Adrenal gland (tissue), 12 donors: ENCODE results near the gene NKAIN2. TPM values are rescaled to one million over a fixed set of nuclear protein-coding genes. Genes with fewer than 3 reads are reported as not detected.

Experiments used
- DNase-seq, 7 donors: peaks; one replicate each; pipeline ENCODE4 v3.0.0-alpha.2; 2019 to 2020
- H3K27ac ChIP-seq, 5 donors: fragments of 200-600 bp; sonication (generic) in 4 of 5; 1 replicate in 3 of 5; 2 replicates in 2 of 5; pipeline versions ENCODE4 v1.5.1 to v1.8.0; 2016 to 2020; ENCODE audit warnings: mild to moderate bottlenecking in 1 of 5
- H3K27me3 ChIP-seq: fragments of 200-600 bp; 2 replicates; pipeline ENCODE4 v1.8.0; 2021
- H3K36me3 ChIP-seq, 2 donors: fragments of 200-600 bp; replicated peaks in 1 of 2; 1 replicate in 1 of 2; 2 replicates in 1 of 2; pipeline versions ENCODE4 v1.5.1 to v1.8.0; 2018 to 2022
- H3K4me1 ChIP-seq, 2 donors: fragments of 200-600 bp; replicated peaks in 1 of 2; 1 replicate in 1 of 2; 2 replicates in 1 of 2; pipeline versions ENCODE4 v1.5.1 to v1.8.0; 2018 to 2021
- H3K4me3 ChIP-seq, 4 donors: fragments of 200-600 bp; sonication (generic) in 3 of 4; one replicate each; pipeline ENCODE4 v1.5.1; 2016 to 2018
- H3K9me3 ChIP-seq, 3 donors: fragments of 200-600 bp; sonication (generic) in 1 of 3; replicated peaks in 1 of 3; 1 replicate in 2 of 3; 2 replicates in 1 of 3; pipeline versions ENCODE4 v1.5.1 to v1.8.0; 2016 to 2021
- CTCF ChIP-seq, 6 experiments: fragments of 450-650 bp in 4 of 6; fragments of 200-600 bp in 2 of 6; sonication (generic) in 1 of 6; IDR thresholded peaks; 1 replicate in 5 of 6; 2 replicates in 1 of 6; pipeline versions ENCODE4 v1.5.1 to v1.8.0; 2016 to 2021; ENCODE audit warnings: antibody characterized with exemption in 6 of 6, mild to moderate bottlenecking in 2 of 6, moderate library complexity in 1 of 6
- POLR2A ChIP-seq, 2 donors: fragments of 450-650 bp; IDR thresholded peaks; one replicate each; pipeline ENCODE4 v1.6.1; 2017; ENCODE audit warnings: antibody characterized with exemption in 2 of 2, mild to moderate bottlenecking in 2 of 2, moderate library complexity in 1 of 2
- WGBS, 4 donors: extraction: QIAGEN DNeasy Blood & Tissue Kit in 2 of 4; methylation state at CpG; one replicate each; pipeline versions ENCODE4 v1.1.5 to v1.1.7; 2013 to 2017; 5-methylcytosine and 5-hydroxymethylcytosine counted together
- intact Hi-C, 2 donors: fragments of 100-400 bp; cut with DNase I; formaldehyde crosslinking; loops; one replicate each; pipeline versions ENCODE4 v1.14.1 to v1.15.0; 2022 to 2023
- polyA plus RNA-seq, 3 donors: library from polyadenylated mRNA; stranded (reverse); fragments of 200-250 nt in 2 of 3; fragments of 350-450 nt in 1 of 3; fragmentation: Illumina TruSeq in 1 of 3; extraction: RNeasy Lipid Tissue Mini Kit (QIAGEN cat#74804) in 1 of 3; gene quantifications; one replicate each; pipeline ENCODE4 v1.2.3, GENCODE V29; 2013 to 2014
- total RNA-seq, 9 donors: library from RNA; depleted of rRNA in 4 of 9; stranded (reverse); fragments of >200 nt in 4 of 9; fragments of 120-200 nt in 1 of 9; fragmentation: NEBNext Ultra II Directional in 1 of 9; extraction: Animal tissue kit (Norgen Biotek cat#: 25700) in 1 of 9; gene quantifications; one replicate each; pipeline versions ENCODE4 v1.1.0 to v1.2.4, GENCODE V29; 2013 to 2023
- donor health status: healthy with polysubstance abuse.
- donor health status: Bipolar disorder and iron deficiency.
- donor health status: DM: yes; HTN: yes; CAD: no.
- donor health status: DM: no; HTN: no; CAD: no.
- donor health status: DM: no; HTN: no; CAD: no.
- donor health status: DM: yes; HTN: yes; CAD: no.

Gene NKAIN2
- total and polyA plus RNA-seq, 12 donors: under 0.01 to 0.61 (median 0.23) TPM; not detected in 3

GRCh38 chr6:124223611-124224345 is 420.1 kb downstream of the NKAIN2 start:
- intact Hi-C loops: no loop called here
- Histone ChIP-seq H3K4me3 (no peak overlapping the region), H3K4me1 (no peaks in the 10 kb centered on the region), H3K36me3 (no peaks in the 10 kb centered on the region), H3K27ac (no peak overlapping the region), H3K9me3 (no peaks in the 10 kb centered on the region), H3K27me3 (no peaks in the 10 kb centered on the region)
- DNase-seq: no peak
- TF ChIP-seq POLR2A (IDR thresholded peaks at IDR 0.05) (no peak), CTCF (IDR thresholded peaks at IDR 0.05) (no peak)
- WGBS, 4 donors: 75 to 88% (median 80%) methylated on average over 3 of the region's 3 CpGs

GRCh38 chr6:124226396-124226795 is 422.7 kb downstream of the NKAIN2 start:
- TF ChIP-seq POLR2A (IDR thresholded peaks at IDR 0.05) (no peak), CTCF (IDR thresholded peaks at IDR 0.05) (no peak)
- Histone ChIP-seq H3K27ac (no peak overlapping the region), H3K4me3 (no peak overlapping the region), H3K9me3 (no peaks in the 10 kb centered on the region), H3K27me3 (no peaks in the 10 kb centered on the region), H3K4me1 (no peaks in the 10 kb centered on the region), H3K36me3 (no peaks in the 10 kb centered on the region)
- intact Hi-C loops: no loop called here
- no peak for DNase-seq
- WGBS, 4 donors: 27 to 48% (median 38%) methylated on average over 1 of the region's 1 CpG

- DNase-seq: no peak
- no peak for TF ChIP-seq CTCF (IDR thresholded peaks at IDR 0.05)
- no peak for TF ChIP-seq POLR2A (IDR thresholded peaks at IDR 0.05)
- Histone ChIP-seq H3K9me3 (no peaks in the 10 kb centered on the region), H3K36me3 (no peaks in the 10 kb centered on the region), H3K4me1 (no peaks in the 10 kb centered on the region), H3K27me3 (no peaks in the 10 kb centered on the region), H3K27ac (no peak overlapping the region), H3K4me3 (no peak overlapping the region)
- intact Hi-C loops: no loop called here
- WGBS, 4 donors: 74 to 81% (median 77%) methylated on average over 1 of the region's 1 CpG
Observed at GRCh38 chr6:124233221-124233620, 429.6 kb downstream of the NKAIN2 start.

GRCh38 chr6:124234801-124235200 is 431.1 kb downstream of the NKAIN2 start:
- DNase-seq: no peak
- H3K27me3 ChIP-seq: no peaks in the 10 kb centered on the region
- no peak overlapping the region for H3K4me3 ChIP-seq
- no peaks in the 10 kb centered on the region for H3K4me1 ChIP-seq
- H3K36me3 ChIP-seq: no peaks in the 10 kb centered on the region
- WGBS, 4 donors: 81 to 96% (median 88%) methylated on average over 2 of the region's 2 CpGs
- H3K27ac ChIP-seq: no peak overlapping the region
- intact Hi-C loops: no loop called here
- no peaks in the 10 kb centered on the region for H3K9me3 ChIP-seq
- TF ChIP-seq CTCF (IDR thresholded peaks at IDR 0.05): no peak
- no peak for TF ChIP-seq POLR2A (IDR thresholded peaks at IDR 0.05)
